Measurements from ENCODE around the gene RAB23.

DNA sequence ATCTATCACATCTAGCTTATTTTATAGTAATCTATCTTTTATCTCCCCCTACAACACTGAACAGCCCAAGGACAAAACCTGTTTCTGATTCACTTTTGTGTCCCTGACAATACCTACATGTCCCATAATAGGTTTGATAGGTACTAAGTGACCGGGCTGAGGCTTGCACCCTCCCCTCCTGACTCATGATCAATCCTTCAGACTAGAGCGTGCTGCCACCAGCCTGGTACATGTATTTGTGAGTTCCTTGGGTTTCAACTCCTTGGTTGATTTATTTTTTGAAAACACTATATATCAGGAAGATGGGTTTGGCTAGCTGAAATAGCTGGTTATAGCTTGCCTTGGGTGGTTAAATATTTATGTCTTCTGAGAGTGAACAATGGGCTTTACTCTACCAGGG, 41.6 kb upstream of the RAB23 start:
- TF ChIP-seq, protein P1, sequence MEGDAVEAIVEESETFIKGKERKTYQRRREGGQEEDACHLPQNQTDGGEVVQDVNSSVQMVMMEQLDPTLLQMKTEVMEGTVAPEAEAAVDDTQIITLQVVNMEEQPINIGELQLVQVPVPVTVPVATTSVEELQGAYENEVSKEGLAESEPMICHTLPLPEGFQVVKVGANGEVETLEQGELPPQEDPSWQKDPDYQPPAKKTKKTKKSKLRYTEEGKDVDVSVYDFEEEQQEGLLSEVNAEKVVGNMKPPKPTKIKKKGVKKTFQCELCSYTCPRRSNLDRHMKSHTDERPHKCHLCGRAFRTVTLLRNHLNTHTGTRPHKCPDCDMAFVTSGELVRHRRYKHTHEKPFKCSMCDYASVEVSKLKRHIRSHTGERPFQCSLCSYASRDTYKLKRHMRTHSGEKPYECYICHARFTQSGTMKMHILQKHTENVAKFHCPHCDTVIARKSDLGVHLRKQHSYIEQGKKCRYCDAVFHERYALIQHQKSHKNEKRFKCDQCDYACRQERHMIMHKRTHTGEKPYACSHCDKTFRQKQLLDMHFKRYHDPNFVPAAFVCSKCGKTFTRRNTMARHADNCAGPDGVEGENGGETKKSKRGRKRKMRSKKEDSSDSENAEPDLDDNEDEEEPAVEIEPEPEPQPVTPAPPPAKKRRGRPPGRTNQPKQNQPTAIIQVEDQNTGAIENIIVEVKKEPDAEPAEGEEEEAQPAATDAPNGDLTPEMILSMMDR (IDR thresholded peaks at IDR 0.05), result no peak
- TF ChIP-seq POLR2A (IDR thresholded peaks at IDR 0.05), result no peak

All from upper lobe of left lung (tissue), 4 donors.